ENCODE data around the gene SNTB2. TPM values are rescaled to one million over a fixed set of nuclear protein-coding genes. Genes with fewer than 3 reads are reported as not detected.
A peak's percentile ranks its signal among the peaks of the same experiment; 100 is the strongest.

The SNTB2 gene
- total and polyA plus RNA-seq, 2 of the 13 experiments (the other 11 are each of a cell fraction or from before 2014, with no cell fraction given): 11.5 to 19.2 TPM

GRCh38 chr16:69186642-69187445 lies at the start of gene SNTB2 (continued):
- TF ChIP-seq KDM5B (CRISPR knock-in tag; IDR thresholded peaks at IDR 0.05; ENCODE audit: borderline replicate concordance): peak; percentile 81; the same call in 1 of the 2 replicates
- TF ChIP-seq PRPF4 (IDR thresholded peaks at IDR 0.05; ENCODE audit: low read depth, low read length, poor library complexity, severe bottlenecking): no peak
- peak; percentile 54 for TF ChIP-seq ZNF18 (CRISPR knock-in tag; IDR thresholded peaks at IDR 0.05; ENCODE audit: insufficient replicate concordance)
- TF ChIP-seq KDM3A (CRISPR knock-in tag; IDR thresholded peaks at IDR 0.05; ENCODE audit: low read depth): peak; percentile 85; the same call in 1 of the 2 replicates
- peak; percentile 27; the same call in 1 of the 2 replicates for TF ChIP-seq CHD2 (IDR thresholded peaks at IDR 0.05; ENCODE audit: low read depth, low read length)
- TF ChIP-seq HMGXB3 (CRISPR knock-in tag; IDR thresholded peaks at IDR 0.05; ENCODE audit: borderline replicate concordance): no peak
- TF ChIP-seq RXRB (CRISPR knock-in tag; IDR thresholded peaks at IDR 0.05; ENCODE audit: borderline replicate concordance): peak; percentile 60; the same call in 1 of the 2 replicates
- TF ChIP-seq HNRNPLL (IDR thresholded peaks at IDR 0.05; ENCODE audit: low read depth, low read length, poor library complexity, severe bottlenecking): peak; percentile 94
- no peak for TF ChIP-seq FOXP4 (CRISPR knock-in tag; IDR thresholded peaks at IDR 0.05)
- TF ChIP-seq HCFC1 (IDR thresholded peaks at IDR 0.05; ENCODE audit: low read depth, low read length): no peak
- TF ChIP-seq SKI (IDR thresholded peaks at IDR 0.05; ENCODE audit: partially characterized antibody): peak; percentile 74
- peak; percentile 74; the same call in 1 of the 2 replicates for TF ChIP-seq NFKB2 (CRISPR knock-in tag; IDR thresholded peaks at IDR 0.05; ENCODE audit: borderline replicate concordance)
- no peak for TF ChIP-seq GPBP1L1 (CRISPR knock-in tag; IDR thresholded peaks at IDR 0.05)
- peak; percentile 23 for TF ChIP-seq FOXA3 (CRISPR knock-in tag; IDR thresholded peaks at IDR 0.05)
- TF ChIP-seq NCOA1 (CRISPR knock-in tag; IDR thresholded peaks at IDR 0.05): peak; percentile 69
- peak; percentile 95 for TF ChIP-seq POLR2AphosphoS5 (IDR thresholded peaks at IDR 0.05; ENCODE audit: low read depth, low read length)
- no peak for TF ChIP-seq HNRNPH1 (optimal IDR thresholded peaks at IDR 0.05; ENCODE audit: low read depth, low read length)
- TF ChIP-seq TFDP2 (CRISPR knock-in tag; IDR thresholded peaks at IDR 0.05): peak; percentile 88
